Right ventricle myocardium inferior (tissue), 1 donor: ENCODE results near the gene CHD5. TPM values are rescaled to one million over a fixed set of nuclear protein-coding genes. Genes with fewer than 3 reads are reported as not detected.
A peak's percentile ranks its signal among the peaks of the same experiment; 100 is the strongest.
"Not testable (repeated sequence)": the region's sequence is repeated elsewhere in the genome, so short reads cannot be mapped to it uniquely, and the experiment has no call there.

Source experiments
- ATAC-seq: fragments of 200-7000 bp; cut with Tn5 transposase; one replicate; pipeline ENCODE4 v1.9.1; 2020; ENCODE audit warnings: mild to moderate bottlenecking, moderate library complexity
- DNase-seq: peaks from one replicate; pipeline ENCODE4 v3.0.0; 2021; ENCODE audit errors: missing footprints
- intact Hi-C: fragments of 100-400 bp; cut with DNase I; formaldehyde crosslinking; loops from one replicate; pipeline ENCODE4 v1.11.0; 2022
- long read RNA-seq: library from polyadenylated mRNA; unstranded; transcript quantifications from one replicate; pipeline ENCODE4 v2.0.0, GENCODE V29; 2021
- total RNA-seq: library from RNA; stranded (reverse); fragmentation: NEBNext Ultra II Directional; extraction: Animal tissue kit (Norgen Biotek cat#: 25700); gene quantifications from one replicate; pipeline ENCODE4 v1.2.1, GENCODE V29; 2021
- donor health status: DM: no; HTN: yes; CAD: no; lungs with severe emphysema.

The CHD5 gene
- 0.05 TPM for total RNA-seq
- long read RNA-seq = 0 reads

- no peak for ATAC-seq
- DNase-seq = no peak
- intact Hi-C loops = no loop called here
Measured at GRCh38 chr1:6180268-6180706, at the start of gene CHD5. CHD5 (minus strand) TSS chr1:6180321; CDS start chr1:6180023, 298 bp downstream.

- ATAC-seq (no peak), DNase-seq (no peak)
- intact Hi-C loops = no loop called here
Measured at GRCh38 chr1:6225651-6226050, 45.5 kb upstream of the CHD5 start.

- ATAC-seq (no peak), DNase-seq (no peak)
- intact Hi-C loops = no loop called here
Measured at GRCh38 chr1:6224718-6225117, 44.6 kb upstream of the CHD5 start.

GRCh38 chr1:6223617-6224016 lies 43.5 kb upstream of the CHD5 start:
- DNase-seq (no peak), ATAC-seq (peak; percentile 74)
- intact Hi-C loops = loop anchor here (2.0 kb wide), 1 partner anchor 17 kb away; the partner anchor contains the start of gene RNF207

- ATAC-seq (peak; percentile 70), DNase-seq (peak; percentile 81)
- intact Hi-C loops = loop anchor here (2.0 kb wide), 1 partner anchor 16 kb away; the partner anchor contains the start of gene RNF207
Measured at GRCh38 chr1:6222636-6223035, 42.5 kb upstream of the CHD5 start.

GRCh38 chr1:6221210-6221784 lies 41.2 kb upstream of the CHD5 start:
- intact Hi-C loops = no loop called here
- ATAC-seq = no peak
- no peak for DNase-seq

GRCh38 chr1:6220236-6220635 lies 40.1 kb upstream of the CHD5 start:
- intact Hi-C loops = no loop called here
- no peak for DNase-seq
- no peak for ATAC-seq

- DNase-seq, intact Hi-C loops, ATAC-seq: not testable (repeated sequence)
Measured at GRCh38 chr1:6219641-6220040, 39.5 kb upstream of the CHD5 start.

- no peak for ATAC-seq
- intact Hi-C loops = no loop called here
- DNase-seq = no peak
Measured at GRCh38 chr1:6218375-6219164, 38.4 kb upstream of the CHD5 start.

GRCh38 chr1:6212193-6212959 lies 32.3 kb upstream of the CHD5 start:
- ATAC-seq (no peak), DNase-seq (no peak)

GRCh38 chr1:6211731-6212130 lies 31.6 kb upstream of the CHD5 start:
- ATAC-seq = no peak
- DNase-seq = no peak
- intact Hi-C loops = no loop called here

More at GRCh38 chr1:6212193-6212959, 32.3 kb upstream of the CHD5 start:
- intact Hi-C loops = no loop called here

- intact Hi-C loops = no loop called here
- DNase-seq (no peak), ATAC-seq (no peak)
Measured at GRCh38 chr1:6210591-6211355, 30.7 kb upstream of the CHD5 start.

- ATAC-seq = no peak
- intact Hi-C loops = loop anchor here (1.0 to 5.0 kb wide), 3 partner anchors 25 to 218 kb away; partner anchors contain the start of genes ICMT and NPHP4
- DNase-seq = no peak
Measured at GRCh38 chr1:6209661-6210580, 29.8 kb upstream of the CHD5 start.

GRCh38 chr1:6208723-6209660 lies 28.9 kb upstream of the CHD5 start:
- peak; percentile 81 for DNase-seq
- intact Hi-C loops = loop anchor here (1.0 to 5.0 kb wide), 3 partner anchors 26 to 217 kb away; partner anchors contain the start of genes ICMT and NPHP4
- ATAC-seq = peak; percentile 43

GRCh38 chr1:6207921-6208320 lies 27.8 kb upstream of the CHD5 start:
- no peak for ATAC-seq
- DNase-seq = no peak
- intact Hi-C loops = loop anchor here (2.0 to 5.0 kb wide), 3 partner anchors 15 to 216 kb away; partner anchors contain the start of gene NPHP4
